ENCODE results near the gene ITGB3BP. TPM values are rescaled to one million over a fixed set of nuclear protein-coding genes. Genes with fewer than 3 reads are reported as not detected.

ITGB3BP gene
- total RNA-seq, 2 donors from 2014 or later: 7.4 to 16.1 TPM

- no peaks in the 10 kb centered on the region for H3K4me1 ChIP-seq (replicated peaks)
- DNase-seq (ENCODE audit: low spot score): no peak
- TF ChIP-seq POLR2A (IDR thresholded peaks at IDR 0.05) (no peak), CTCF (IDR thresholded peaks at IDR 0.05) (no peak), POLR2AphosphoS5 (IDR thresholded peaks at IDR 0.05) (no peak)
- no peaks in the 10 kb centered on the region for H3K9me3 ChIP-seq
- H3K27me3 ChIP-seq (replicated peaks; ENCODE audit: insufficient read depth): no peaks in the 10 kb centered on the region
- H3K4me3 ChIP-seq: no peak overlapping the region
- no peak overlapping the region for H3K27ac ChIP-seq
- intact Hi-C loops (cut with DNase I): no loop called here
- H3K36me3 ChIP-seq: no peaks in the 10 kb centered on the region
Observed at GRCh38 chr1:63407002-63407401, 116.0 kb downstream of the ITGB3BP start.

GRCh38 chr1:63405987-63406386 lies 117.0 kb downstream of the ITGB3BP start:
- TF ChIP-seq POLR2AphosphoS5 (IDR thresholded peaks at IDR 0.05) (no peak), POLR2A (IDR thresholded peaks at IDR 0.05) (no peak), CTCF (IDR thresholded peaks at IDR 0.05) (no peak)
- no peaks in the 10 kb centered on the region for H3K9me3 ChIP-seq
- no peaks in the 10 kb centered on the region for H3K4me1 ChIP-seq (replicated peaks)
- no peak for DNase-seq (ENCODE audit: low spot score)
- intact Hi-C loops (cut with DNase I): no loop called here
- H3K36me3 ChIP-seq: no peaks in the 10 kb centered on the region
- H3K27ac ChIP-seq: no peak overlapping the region
- H3K27me3 ChIP-seq (replicated peaks; ENCODE audit: insufficient read depth): no peaks in the 10 kb centered on the region
- no peak overlapping the region for H3K4me3 ChIP-seq

- Histone ChIP-seq H3K9me3 (no peaks in the 10 kb centered on the region), H3K27me3 (replicated peaks; ENCODE audit: insufficient read depth) (no peaks in the 10 kb centered on the region), H3K4me3 (no peak overlapping the region), H3K36me3 (no peaks in the 10 kb centered on the region), H3K4me1 (replicated peaks) (no peaks in the 10 kb centered on the region), H3K27ac (no peak overlapping the region)
- DNase-seq (ENCODE audit: low spot score): no peak
- intact Hi-C loops (cut with DNase I): no loop called here
- TF ChIP-seq CTCF (IDR thresholded peaks at IDR 0.05) (no peak), POLR2A (IDR thresholded peaks at IDR 0.05) (no peak), POLR2AphosphoS5 (IDR thresholded peaks at IDR 0.05) (peak; percentile 24)
Observed at GRCh38 chr1:63405021-63405420, 118.0 kb downstream of the ITGB3BP start.

GRCh38 chr1:63403386-63403785 lies 119.6 kb downstream of the ITGB3BP start:
- intact Hi-C loops (cut with DNase I): no loop called here

More at GRCh38 chr1:63403386-63403785, 119.6 kb downstream of the ITGB3BP start:
- H3K4me1 ChIP-seq (replicated peaks): no peaks in the 10 kb centered on the region
- 53% methylated on average over 3 of the region's 3 CpGs for WGBS
- H3K9me3 ChIP-seq: no peaks in the 10 kb centered on the region
- H3K4me3 ChIP-seq: no peak overlapping the region
- H3K27me3 ChIP-seq (replicated peaks; ENCODE audit: insufficient read depth): no peaks in the 10 kb centered on the region
- H3K36me3 ChIP-seq: no peaks in the 10 kb centered on the region
- no peak for DNase-seq (ENCODE audit: low spot score)
- TF ChIP-seq POLR2A (IDR thresholded peaks at IDR 0.05): no peak
- TF ChIP-seq POLR2AphosphoS5 (IDR thresholded peaks at IDR 0.05): no peak
- no peak for TF ChIP-seq CTCF (IDR thresholded peaks at IDR 0.05)
- H3K27ac ChIP-seq: no peak overlapping the region

Data from prostate gland (tissue), 2 donors.